GM12864 (cell line): ENCODE results near the gene H2AZ1.

Experiments used
- DNase-seq: peaks from one replicate; pipeline ENCODE4 v3.0.0-alpha.2; 2011; ENCODE audit warnings: low read depth
- H3K4me3 ChIP-seq: 2 replicates; pipeline ENCODE4 v1.5.1; 2011; ENCODE audit warnings: mild to moderate bottlenecking, low read depth, low read length, control low read depth
- CTCF ChIP-seq: IDR thresholded peaks from 2 replicates; pipeline ENCODE4 v1.5.1; 2011; ENCODE audit warnings: low read depth, mild to moderate bottlenecking, moderate library complexity, low read length, control low read depth, inconsistent platforms; ENCODE audit errors: missing control alignments

H2AZ1 gene

GRCh38 chr4:99945718-99946355 is 4.2 kb downstream of the H2AZ1 start:
- TF ChIP-seq CTCF = no peak
- H3K4me3 ChIP-seq = peak overlapping the region; percentile 95
- no peak for DNase-seq

- H3K4me3 ChIP-seq = no peak overlapping the region
- TF ChIP-seq CTCF = no peak
- DNase-seq = no peak
Measured at GRCh38 chr4:99943904-99944437, 6.1 kb downstream of the H2AZ1 start.

- no peak for DNase-seq
- no peak overlapping the region for H3K4me3 ChIP-seq
- no peak for TF ChIP-seq CTCF
Measured at GRCh38 chr4:99938243-99938753, 11.8 kb downstream of the H2AZ1 start.

GRCh38 chr4:99934891-99935290 is 15.2 kb downstream of the H2AZ1 start:
- no peak for DNase-seq
- no peak overlapping the region for H3K4me3 ChIP-seq
- TF ChIP-seq CTCF = no peak

GRCh38 chr4:99927566-99927965 is 22.5 kb downstream of the H2AZ1 start:
- no peak overlapping the region for H3K4me3 ChIP-seq
- DNase-seq = no peak
- no peak for TF ChIP-seq CTCF

- no peak for DNase-seq
- no peak for TF ChIP-seq CTCF
Measured at GRCh38 chr4:99921174-99921573, 28.9 kb downstream of the H2AZ1 start.

GRCh38 chr4:99918656-99919055 is 31.4 kb downstream of the H2AZ1 start:
- no peak for TF ChIP-seq CTCF

More at GRCh38 chr4:99921174-99921573, 28.9 kb downstream of the H2AZ1 start:
- H3K4me3 ChIP-seq = no peak overlapping the region

More at GRCh38 chr4:99918656-99919055, 31.4 kb downstream of the H2AZ1 start:
- no peak for DNase-seq
- no peak overlapping the region for H3K4me3 ChIP-seq
